ENCODE data around the gene ALG3.

GRCh38 chr3:184236636-184237035 is 12.1 kb downstream of the ALG3 start:
- TF ChIP-seq POLR2A (IDR thresholded peaks at IDR 0.05) (no peak), CTCF (IDR thresholded peaks at IDR 0.05) (no peak)

Measured in thyroid gland (tissue), 4 donors.